ENCODE results near the gene AGTRAP.

DNA sequence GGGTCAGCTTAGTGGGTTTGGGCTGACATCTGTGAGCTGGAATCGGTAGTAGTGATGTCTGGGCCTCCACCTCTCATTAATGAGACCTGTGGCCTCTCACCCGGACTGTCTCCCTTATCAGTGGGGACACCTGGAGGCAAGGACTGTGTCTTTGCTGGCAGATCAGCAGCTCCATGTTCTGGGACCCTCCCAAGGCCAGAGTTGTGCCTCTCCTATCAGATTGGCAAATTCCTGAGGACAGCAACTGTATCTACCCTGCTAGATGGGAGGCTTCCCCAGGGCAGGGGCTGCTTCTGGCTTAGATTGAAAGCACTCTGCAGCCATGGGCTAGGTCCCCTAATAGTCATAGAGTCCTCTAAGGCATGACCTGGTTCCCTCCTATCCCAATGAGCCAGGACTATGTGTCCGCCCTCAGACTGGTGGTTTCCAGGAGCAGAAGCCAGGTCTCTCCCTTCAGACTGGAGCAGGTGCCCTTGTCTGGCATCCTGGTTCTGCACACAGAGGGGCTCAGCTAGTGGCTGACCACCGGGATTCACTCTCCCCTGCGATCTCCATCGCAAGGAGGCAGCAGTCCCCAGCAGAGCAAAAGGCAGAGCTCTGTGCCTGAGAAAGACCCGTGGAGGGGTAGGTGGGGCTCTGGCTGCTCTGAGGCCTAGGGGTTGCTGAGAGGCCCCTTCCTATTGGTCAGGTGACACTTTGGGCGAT is 38.6 kb upstream of the AGTRAP start:
- TF ChIP-seq BRCA1 (IDR thresholded peaks at IDR 0.05; ENCODE audit: low read depth, low read length) (no peak), BCL11A (IDR thresholded peaks at IDR 0.05; ENCODE audit: low read depth in 2 of 2, low read length in 2 of 2) (no peak), TCF12 (IDR thresholded peaks at IDR 0.05; ENCODE audit: low read depth, low read length) (no peak), POLR2AphosphoS5 (IDR thresholded peaks at IDR 0.05; ENCODE audit: low read depth, low read length) (no peak)

Measured in H1 (cell line).